ENCODE results near the gene FGD5.

FGD5 gene

DNA sequence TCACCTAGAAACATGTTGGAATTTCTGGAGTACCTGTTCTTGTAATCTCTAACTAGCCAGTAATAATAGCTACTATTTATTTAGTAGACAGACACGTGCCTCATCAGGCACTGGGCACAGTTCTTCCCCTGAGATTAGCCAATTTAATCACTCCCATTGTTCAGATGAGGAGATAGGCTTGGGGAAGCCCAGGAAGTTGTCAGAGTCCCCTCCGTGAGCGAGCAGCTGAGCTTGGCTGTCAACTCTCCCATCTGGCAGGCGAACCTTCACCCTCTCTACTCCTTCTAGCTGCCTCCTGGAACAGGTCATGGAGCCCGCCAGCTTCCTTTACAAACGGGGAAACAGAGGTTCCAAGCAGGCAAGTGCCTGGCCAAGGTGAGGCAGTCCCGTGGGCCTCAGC is 31.1 kb upstream of the FGD5 start:
- DNase-seq (ENCODE audit: low read depth in 1 of 2, low spot score in 1 of 2): no peak

DNA sequence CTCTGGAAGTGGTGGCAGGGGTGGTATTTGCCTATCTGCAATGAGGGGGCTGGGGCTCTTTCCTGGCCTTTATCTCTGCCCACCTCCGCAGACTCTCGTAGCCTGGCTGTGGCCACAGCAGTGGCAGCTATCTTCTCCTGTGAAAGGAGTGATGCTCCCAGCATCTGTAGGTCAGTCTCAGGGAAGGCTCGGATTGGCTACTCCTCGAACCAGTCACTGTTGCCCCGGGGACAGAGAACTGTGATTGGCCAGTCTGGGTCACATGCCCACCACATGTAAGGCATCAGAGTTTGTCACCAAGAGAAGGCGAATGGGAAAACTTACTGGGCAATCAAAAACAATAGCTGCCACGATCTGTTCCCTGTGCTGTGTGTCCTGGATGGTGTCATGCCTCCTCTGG is 30.1 kb upstream of the FGD5 start:
- no peak for DNase-seq (ENCODE audit: low read depth in 1 of 2, low spot score in 1 of 2)

DNA sequence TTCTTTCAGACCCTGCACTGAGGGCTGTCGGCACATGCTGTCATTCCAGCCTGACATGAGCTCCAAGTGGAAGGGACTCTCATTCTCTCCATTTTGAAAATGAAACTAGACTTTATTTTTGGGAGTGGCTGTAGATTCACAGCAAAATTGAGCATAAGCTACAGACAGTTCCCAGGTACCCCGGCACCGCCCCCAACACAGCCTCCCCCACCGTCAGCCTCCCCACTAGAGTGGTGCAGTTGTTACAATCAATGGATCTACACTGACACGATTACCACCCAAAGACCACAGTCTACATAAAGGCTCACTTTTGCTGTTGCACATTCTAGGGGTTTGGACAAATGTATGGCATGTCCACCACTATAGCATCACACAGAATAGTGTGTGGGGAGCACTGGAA is 29.5 kb upstream of the FGD5 start:
- DNase-seq (ENCODE audit: low read depth in 1 of 2, low spot score in 1 of 2): no peak

DNA sequence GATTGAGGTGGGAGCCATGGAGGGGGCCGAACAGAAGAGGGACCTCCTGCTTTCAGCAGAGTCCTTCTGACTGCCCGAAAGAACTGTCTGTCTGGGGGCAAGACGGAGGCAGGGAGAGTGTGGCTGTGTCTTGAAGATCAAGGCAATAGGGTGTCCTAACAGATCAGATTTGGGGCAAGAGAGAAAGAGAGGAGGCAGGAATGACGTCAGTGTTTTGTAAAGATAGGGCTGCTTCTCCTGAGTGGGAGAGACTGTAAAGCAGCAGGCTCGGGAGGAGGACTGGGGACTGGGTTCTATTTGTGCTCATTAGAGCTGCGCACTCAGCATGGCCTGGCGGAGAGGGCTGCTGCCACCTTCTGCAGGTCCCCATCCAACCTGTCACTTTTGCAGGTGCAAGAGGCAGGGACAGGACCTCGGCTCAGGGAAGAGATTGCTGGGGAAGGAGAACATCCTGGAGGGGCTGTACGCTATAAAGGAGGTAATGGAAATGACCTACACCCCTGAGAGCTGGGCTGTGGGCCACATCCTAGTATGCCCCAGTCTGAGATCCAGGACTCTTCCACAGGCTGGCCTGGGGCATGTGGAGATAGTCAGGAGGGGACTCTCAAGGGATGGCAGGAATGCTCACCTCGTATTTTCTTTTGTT is 29.0 kb upstream of the FGD5 start:
- DNase-seq (ENCODE audit: low read depth in 1 of 2, low spot score in 1 of 2): no peak

- DNase-seq (ENCODE audit: low read depth in 1 of 2, low spot score in 1 of 2): peak in 1 of 2 donors; percentile 22
Observed at GRCh38 chr3:14791343-14791945, 27.3 kb upstream of the FGD5 start.

GRCh38 chr3:14792691-14793121 is 26.1 kb upstream of the FGD5 start:
- no peak for DNase-seq (ENCODE audit: low read depth in 1 of 2, low spot score in 1 of 2)

- no peak for DNase-seq (ENCODE audit: low read depth in 1 of 2, low spot score in 1 of 2)
Observed at GRCh38 chr3:14793126-14793857, 25.5 kb upstream of the FGD5 start.

GRCh38 chr3:14793858-14794234 is 24.9 kb upstream of the FGD5 start:
- DNase-seq (ENCODE audit: low read depth in 1 of 2, low spot score in 1 of 2): no peak

GRCh38 chr3:14794435-14794834 is 24.3 kb upstream of the FGD5 start:
- DNase-seq (ENCODE audit: low read depth in 1 of 2, low spot score in 1 of 2): no peak

DNA sequence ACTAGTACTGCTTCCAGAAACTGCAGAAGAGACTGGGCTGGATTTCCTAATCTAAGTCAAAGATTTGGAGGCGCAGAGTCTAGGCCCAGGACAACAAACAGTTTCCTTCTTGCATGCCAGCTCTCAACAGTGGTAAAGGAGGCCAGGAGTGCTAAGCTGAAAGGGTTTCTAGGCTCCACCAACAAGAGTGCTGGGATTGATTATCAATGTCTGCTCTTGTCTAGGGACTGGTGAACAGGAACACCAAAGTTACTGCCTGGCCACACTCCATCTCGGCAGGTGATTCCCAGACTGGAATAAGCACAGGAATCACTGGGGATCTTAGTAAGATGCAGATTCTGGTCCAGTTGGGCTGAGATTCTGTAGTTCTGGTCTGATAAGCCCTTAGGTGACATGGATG is 22.8 kb upstream of the FGD5 start:
- DNase-seq (ENCODE audit: low read depth in 1 of 2, low spot score in 1 of 2): no peak

GRCh38 chr3:14796403-14797077 is 22.2 kb upstream of the FGD5 start:
- DNase-seq (ENCODE audit: low read depth in 1 of 2, low spot score in 1 of 2): no peak

DNA sequence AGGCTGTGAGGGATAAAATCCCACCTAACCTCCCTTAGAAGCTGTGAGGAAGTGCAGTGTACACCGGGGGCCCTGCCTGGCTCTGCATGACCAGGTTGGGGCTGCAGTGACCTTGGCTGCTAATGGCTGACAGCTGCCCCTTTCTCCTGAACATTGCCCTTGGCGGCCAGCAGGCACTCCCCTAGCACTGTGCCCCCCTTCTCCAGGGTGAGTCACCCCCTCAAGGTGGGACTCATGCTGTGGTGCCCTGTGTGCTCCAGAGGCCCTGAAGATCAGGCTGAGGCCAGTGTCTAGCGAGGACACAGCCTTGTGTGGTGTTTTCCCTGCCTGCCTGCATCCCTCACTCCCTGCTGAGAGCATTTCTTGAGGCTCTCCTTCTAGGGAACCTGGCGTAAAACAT is 21.0 kb upstream of the FGD5 start:
- no peak for DNase-seq (ENCODE audit: low read depth in 1 of 2, low spot score in 1 of 2)

- DNase-seq (ENCODE audit: low read depth in 1 of 2, low spot score in 1 of 2): no peak
Observed at GRCh38 chr3:14798231-14798630, 20.5 kb upstream of the FGD5 start.

GRCh38 chr3:14799146-14799545 is 19.6 kb upstream of the FGD5 start:
- DNase-seq (ENCODE audit: low read depth in 1 of 2, low spot score in 1 of 2): no peak

DNA sequence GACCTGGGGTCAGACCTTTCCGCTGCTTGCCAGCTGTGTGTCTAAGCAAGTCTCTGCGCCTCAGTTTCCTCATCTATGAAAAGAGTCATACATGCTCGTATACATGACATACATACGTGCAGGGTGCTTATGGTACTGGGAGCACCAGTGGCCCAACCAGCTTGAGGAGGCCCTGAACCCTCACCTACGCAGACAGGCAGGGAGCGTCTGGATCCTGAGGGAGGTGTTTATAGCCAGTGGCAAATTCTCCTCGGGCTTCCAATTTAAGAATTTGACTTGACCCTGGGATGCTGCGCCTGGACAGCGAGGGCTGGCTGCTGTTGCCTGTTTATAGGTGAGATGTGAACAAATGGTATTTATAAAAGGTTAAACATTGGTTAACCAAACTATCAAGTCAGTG is 17.7 kb upstream of the FGD5 start:
- no peak for DNase-seq (ENCODE audit: low read depth in 1 of 2, low spot score in 1 of 2)

DNA sequence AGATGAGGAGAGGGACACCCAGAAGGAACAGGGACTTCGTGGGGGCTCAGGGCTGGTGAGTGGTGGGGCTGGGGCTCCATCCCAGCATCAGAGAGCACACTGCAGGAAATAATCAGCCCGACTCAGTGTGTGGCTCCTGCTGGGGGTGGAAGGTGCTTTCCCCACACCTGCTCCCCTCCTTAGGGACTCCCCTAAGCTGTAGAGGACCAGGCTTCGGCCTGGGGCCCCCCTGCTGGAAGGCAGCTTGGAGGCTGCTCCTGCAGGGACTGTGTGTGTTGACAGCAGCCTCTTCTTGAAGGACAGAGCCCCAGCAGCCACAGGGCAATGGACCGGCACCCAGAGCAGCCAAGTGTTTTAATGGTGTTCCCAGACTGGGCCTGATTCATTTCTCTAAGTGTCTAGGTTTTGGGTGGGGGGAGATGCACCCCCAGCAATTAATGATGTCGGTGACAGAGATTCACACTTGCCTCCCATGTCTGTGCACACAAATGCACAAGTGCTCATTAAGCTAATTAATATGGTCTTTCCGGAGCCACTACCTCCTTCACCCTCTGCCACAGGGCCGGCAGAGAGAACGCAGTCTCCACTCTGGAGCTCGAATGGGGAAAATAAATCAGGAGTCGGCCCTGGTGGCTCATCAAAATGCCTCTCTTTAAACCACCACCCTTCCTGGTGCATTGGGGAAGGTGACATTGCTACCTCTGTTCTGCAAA is 16.9 kb upstream of the FGD5 start:
- no peak for DNase-seq (ENCODE audit: low read depth in 1 of 2, low spot score in 1 of 2)

DNA sequence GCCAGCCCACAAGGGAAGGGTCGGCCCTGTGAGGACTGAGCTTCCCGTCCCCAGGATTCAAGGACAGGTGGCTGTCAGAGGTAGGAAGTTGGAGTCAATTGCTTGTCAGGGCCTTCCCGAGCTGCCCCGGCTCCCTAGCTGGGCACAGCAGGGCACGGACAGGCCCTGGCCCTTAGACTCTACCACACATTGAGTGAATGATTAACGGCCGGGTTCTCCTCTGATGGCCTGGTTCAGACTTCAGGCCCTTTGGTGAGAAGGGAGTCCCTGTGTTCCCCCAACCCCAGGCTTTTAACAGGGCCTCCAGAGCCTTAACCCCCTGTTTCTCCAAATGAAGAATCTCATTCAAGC is 16.4 kb upstream of the FGD5 start:
- no peak for DNase-seq (ENCODE audit: low read depth in 1 of 2, low spot score in 1 of 2)

DNA sequence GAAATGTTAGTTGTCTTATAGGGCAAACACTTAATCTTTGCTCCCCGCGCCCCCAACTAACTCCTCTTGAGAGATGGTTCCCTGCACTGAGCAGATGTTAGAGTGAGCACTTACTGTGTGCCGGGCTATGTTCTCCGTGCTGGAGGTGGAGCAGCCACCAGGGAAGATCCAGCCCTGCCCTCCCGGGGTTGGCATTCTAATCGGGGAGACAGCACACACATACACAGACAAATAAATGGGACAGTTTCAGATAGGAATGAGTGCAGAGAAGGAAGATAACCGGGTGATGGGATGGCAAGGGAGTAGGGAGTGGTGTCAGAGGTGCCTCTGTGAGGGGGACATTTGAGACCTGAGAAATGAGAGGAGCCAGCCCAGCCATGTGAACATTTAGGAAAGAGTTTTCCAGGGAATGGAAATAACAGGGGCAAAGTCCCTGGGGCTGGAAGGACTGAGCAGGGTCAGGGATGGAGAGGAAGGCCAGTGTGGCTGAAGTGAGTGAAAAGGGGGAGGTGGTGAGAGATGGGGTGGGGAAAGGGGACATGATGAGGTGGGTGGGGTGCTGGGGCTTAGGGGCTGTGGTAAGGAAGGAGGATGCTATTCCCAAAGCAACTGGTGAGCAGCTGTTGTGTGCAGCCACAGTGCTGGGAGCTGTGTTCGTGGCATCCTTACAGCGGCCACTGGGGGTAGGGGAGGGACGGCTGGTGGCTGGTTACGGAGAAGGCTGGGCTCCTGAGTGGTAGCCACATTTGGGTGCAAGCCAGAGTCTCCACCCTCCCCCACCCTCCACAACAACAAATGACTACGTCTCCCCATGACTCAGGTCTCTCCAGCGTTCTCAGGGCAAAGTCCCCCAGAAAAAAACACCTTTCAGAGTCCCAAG is 15.4 kb upstream of the FGD5 start:
- no peak for DNase-seq (ENCODE audit: low read depth in 1 of 2, low spot score in 1 of 2)

DNA sequence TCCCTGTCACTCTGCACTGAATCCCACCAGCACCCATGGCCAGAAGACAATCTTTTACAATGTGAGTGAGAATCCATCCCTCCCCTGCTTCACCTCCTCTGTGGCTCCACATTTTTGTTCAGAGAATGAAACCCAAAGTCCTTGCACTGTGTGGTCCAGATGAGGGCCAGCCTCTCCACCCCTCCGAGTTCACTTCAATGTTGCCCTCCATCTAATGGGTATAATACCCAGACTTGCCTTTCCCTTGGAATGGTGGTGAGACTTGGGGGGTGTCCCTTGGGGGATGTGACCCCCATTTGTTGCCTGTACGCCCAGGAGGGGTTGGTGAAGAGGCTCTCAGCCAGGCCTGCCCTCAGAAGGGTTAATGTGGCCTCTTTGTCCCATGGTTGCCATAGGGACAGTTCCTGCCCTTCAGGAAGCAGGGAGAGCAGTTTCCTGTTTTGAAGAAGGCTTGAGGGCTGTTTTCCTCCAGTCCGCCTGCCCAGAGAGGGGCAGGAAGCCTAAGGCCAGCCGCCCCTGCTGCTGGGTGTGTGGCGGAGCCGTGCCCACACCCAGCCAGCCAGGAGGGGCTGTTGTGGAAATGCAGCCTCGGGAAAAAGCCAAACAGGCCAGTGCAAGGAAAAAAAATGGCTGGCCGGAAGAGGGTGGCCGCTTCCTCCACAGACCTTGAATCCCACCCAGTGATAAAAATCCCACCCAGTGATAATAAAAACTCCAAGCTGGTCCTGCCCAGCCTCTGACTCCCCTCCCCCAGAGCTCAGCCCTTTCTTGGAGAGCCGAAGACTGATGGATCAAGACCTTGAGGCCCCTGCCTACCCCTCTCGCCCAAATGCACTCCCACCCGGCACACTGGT is 14.6 kb upstream of the FGD5 start:
- DNase-seq (ENCODE audit: low read depth in 1 of 2, low spot score in 1 of 2): no peak

Data from activated T-helper 1 cell treated with anti-CD3 and anti-CD28 coated beads, Interleukin-2, amount 50 U/mL, for 16 hours (primary cell).